GM21576 (cell line): ENCODE measurements around the gene CEACAM19.
"Not testable (repeated sequence)": the region's sequence is repeated elsewhere in the genome, so short reads cannot be mapped to it uniquely, and the experiment has no call there.

Experiments
- ATAC-seq: cut with Tn5 transposase; IDR thresholded peaks from one replicate; pipeline ENCODE4 v1.9.1; 2021; ENCODE audit warnings: mild to moderate bottlenecking, moderate library complexity; ENCODE audit not compliant: unreplicated experiment

The CEACAM19 gene

DNA sequence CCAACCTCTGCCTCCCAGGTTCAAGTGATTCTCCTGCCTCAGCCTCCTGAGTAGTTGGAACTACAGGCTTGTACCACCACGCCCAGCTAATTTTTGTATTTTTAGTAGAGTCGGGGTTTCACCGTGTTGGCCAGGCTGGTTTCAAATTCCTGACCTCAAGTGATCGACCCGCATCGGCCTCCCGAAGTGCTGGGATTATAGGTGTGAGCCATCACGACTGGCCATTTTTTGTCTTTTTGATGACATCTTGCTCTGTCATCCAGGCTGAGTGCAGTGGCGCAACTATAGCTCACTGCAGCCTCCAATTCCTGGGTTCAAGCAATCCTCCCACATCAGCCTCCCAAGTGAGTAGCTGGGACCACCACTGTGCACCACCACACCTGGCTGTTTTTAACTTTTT is 49.1 kb downstream of the CEACAM19 start:
- ATAC-seq, result not testable (repeated sequence)

DNA sequence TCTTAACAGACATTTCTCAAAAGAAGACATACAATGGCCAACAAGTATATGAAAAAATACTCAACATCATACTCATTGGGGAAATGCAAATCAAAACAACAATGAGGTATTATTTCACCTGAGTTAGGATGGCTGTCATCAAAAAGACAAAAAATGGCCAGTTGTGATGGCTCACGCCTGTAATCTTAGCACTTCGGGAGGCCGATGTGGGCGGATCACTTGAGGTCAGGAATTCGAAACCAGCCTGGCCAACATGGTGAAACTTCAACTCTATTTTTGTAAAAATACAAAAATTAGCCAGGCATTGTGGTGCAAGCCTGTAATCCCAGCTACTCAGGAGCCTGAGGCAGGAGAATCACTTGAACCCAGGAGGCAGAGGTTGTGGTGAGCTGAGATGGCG is 49.7 kb downstream of the CEACAM19 start:
- no peak for ATAC-seq

DNA sequence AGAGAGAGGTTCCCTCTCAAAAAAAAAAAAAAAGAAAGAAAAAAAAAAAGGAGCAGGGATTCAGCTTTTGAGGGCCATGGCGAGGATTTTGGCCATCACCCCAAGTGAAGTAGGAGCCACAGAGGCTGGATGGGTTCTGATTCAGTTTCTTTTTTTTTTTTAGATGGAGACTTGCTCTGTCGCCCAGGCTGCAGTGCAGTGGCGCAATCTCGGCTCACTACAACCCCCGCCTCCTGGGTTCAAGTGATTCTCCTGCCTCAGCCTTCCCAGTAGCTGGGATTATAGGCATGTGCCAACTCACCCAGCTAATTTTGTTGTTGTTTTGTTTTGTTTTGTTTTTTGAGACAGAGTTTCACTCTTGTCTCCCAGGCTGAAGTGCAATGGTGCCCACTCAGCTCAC is 50.1 kb downstream of the CEACAM19 start:
- not testable (repeated sequence) for ATAC-seq

DNA sequence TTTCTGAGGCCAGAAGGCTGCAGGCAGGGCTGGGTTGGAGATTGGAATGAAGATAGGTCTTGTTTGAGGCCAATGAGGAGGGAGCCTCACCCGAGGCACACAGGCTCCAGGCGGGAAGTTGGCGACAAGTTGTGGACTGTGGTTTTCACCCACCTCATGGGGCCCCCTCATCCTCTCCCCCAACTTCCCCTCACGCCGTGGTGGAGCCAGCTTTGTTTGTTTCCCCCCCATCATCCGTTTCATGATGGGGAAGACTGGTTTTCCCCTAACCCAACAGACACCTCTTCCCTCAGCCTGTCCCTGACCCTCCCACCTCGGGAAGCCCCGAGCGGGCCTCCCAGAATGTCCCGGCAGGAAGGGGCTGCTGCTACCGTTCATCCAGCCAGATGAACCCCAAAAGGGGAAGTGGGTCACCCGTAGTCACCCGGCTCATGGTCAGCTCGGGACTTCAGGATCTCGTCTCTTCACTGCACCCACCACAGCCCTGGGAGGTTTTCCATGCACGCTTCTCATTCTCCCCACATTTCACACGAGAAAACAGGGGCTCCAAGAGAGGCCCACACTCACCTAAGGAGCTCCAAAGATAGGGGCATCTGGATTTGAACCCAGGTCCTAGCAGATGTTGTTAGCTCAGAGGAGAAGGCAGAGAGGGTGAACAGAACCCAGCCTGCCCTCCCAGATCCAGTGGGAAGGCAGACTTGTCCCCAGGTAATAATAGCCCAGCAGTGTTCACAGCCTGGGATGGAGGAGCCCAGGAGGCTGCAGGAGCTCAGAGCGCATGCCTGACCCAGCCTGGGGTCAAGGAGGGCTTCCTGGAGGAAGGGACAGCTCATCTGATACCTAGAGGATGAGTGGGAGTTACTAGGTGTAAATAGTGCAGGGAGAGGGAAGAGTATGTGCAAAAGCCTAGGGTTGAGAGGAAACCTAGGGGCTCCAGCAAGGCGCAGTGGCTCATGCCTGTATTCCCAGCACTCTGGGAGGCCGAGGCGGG is 51.1 kb downstream of the CEACAM19 start:
- no peak for ATAC-seq

DNA sequence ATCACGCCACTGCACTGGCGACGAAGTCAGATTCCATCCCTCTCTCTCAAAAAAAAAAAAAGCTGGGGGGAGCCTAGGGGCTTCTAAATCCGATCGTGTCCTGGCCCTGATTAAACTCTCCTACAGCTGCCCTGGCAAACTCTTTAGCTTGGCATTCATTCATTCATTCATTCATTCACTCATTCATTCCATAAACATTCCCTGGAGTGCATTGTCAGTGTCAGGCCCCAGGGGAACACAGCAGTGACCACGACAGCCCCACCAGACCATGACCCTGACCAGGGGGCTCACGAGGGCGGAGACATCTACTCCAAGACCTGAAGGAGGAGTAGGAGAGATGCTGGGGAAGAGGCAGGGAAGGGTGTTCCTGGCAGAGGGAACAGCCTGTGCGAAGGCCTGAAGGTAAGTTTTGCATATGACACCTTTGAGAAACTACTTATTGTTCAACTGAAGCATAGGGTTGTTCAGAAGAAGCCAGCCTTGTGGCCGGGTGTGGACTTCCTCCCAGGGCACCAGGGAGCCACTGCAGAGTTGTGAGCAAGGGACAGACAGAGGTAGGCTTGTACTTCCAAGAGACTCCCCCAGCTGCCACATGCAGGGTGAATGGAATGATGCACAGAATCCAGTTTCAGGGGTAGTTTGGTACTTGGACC is 52.1 kb downstream of the CEACAM19 start:
- ATAC-seq, result no peak

DNA sequence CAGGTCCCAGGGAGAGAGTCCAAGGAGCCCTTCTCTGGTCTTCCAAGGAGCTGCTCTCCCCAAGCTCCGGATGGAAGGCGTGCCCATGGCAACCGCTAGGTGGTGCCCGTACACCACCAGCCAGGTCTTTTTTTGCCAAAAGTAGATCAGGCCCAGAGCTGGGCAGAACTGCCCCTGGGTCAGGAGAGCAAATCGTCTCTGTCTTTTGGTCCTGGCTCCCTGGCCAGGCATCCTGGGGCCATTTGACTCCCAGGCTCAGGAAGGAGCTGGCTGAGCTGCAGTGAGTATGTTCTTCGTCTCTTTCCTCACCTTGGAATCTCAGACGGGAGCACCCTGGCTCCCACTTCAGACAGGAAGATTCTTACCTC is 52.7 kb downstream of the CEACAM19 start:
- no peak for ATAC-seq

DNA sequence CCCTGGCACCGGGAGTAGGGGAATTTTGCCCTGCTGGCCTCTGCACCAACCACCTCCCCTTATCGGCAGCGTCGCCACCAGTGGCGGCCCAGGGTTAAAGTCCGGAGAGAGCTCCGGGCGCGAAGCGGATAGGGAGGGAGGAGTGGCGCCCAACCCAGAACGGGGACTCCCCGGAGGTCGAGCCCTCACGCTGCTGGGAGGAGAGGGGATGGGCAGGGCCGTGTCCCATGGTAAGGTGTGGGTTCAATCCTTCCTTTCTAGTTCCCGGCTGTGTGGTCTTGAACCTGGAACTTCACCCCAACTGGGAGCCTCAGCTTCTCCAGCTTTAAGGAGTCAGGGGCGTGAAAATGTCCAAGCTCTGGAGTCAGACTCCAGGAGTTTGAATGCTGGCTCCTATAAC is 54.0 kb downstream of the CEACAM19 start:
- no peak for ATAC-seq

DNA sequence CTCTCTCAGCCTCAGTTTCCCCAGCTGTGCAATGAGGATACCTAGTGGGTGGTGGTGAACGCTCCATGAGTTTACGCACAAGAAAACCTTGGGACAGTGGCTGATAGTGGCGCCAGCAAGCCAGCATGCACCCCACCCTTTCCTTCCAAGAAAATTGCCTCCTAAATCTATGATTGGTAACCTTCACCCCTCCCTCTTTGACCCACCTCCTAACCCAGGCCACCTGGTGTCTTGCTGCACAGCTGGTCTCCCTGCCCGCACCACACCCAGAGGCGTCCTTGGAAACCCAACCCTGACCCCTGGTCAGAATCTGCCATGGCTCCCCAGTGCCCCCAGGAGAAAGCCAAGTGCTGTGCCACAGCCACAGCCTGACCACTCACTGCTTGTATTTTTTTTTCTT is 54.4 kb downstream of the CEACAM19 start:
- ATAC-seq, result no peak

DNA sequence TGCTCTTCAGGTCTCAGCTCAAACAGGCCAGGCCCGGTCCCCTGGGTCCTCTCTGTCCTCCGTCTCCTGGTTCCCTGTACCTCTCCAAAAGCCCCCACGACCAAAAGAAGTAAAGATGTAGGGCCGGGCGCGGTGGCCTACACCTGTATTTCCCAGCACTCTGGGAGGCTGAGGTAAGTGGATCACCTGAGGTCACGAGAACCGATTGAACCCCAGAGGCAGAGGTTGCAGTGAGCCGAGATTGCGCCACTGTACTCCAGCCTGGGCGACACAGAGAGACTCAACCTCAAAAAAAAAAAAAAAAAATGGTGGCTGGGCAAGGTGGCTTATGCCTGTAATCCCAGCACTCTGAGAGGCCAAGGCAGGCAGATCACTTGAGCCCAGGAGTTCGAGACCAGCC is 55.2 kb downstream of the CEACAM19 start:
- no peak for ATAC-seq

DNA sequence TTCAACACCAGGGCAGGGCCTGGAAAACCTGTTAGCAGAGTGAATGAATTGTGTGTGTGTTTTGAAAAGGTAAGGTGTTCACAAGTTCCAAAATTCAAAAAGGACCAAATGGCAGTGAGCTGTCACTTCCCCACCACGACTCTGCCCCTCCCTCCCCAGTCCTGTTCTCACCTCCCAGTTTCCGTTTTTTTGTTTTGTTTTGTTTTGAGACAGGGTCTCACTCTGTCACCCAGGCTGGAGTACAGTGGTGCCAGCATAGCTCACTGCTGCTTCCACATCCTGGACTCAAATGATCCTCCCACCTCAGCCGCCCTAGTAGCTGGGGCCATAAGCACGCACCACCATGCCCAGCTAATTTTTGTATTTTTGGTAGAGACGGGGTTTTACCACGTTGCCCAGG is 56.9 kb downstream of the CEACAM19 start:
- ATAC-seq, result no peak

DNA sequence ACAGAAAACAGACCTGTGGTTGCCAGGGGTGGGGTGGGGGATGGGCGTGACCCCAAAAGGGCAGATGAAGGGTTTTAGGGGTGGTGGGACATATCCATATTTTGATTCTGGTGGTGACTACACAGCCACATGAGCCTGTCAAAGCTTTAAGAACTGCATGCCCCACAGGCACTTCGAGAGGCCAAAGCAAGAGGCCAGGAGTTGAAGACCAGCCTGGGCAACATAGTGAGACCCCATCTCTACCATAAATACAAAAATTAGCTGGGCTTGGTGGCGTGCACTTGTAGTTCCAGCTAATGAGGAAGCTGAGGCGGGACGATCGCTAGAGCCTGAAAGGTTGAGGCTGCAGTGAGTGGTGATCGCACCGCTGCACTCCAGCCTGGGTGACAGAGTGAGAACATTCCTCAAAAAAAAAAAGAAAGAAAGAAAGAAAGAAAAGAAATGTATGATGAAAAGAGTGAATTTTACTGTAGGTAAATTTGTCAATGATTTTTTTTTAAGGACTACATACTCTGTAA is 58.3 kb downstream of the CEACAM19 start:
- no peak for ATAC-seq

DNA sequence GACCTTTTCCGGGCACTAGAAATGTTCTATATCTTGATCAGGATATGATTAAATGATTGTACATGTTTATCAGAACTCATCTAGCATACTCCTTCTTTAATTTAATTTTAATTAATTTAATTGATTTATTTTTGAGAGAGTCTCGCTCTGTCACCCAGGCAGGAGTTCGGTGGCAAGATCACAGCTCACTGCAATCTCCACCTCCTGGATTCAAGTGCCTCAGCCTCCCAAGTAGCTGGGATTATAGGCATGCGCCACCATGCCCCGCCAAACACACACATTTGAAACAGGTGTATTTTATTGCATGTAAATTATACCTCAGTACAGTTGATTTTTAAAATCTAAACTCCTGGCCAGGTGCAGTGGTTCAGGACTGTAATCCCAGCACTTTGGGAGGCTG is 59.8 kb downstream of the CEACAM19 start:
- no peak for ATAC-seq

DNA sequence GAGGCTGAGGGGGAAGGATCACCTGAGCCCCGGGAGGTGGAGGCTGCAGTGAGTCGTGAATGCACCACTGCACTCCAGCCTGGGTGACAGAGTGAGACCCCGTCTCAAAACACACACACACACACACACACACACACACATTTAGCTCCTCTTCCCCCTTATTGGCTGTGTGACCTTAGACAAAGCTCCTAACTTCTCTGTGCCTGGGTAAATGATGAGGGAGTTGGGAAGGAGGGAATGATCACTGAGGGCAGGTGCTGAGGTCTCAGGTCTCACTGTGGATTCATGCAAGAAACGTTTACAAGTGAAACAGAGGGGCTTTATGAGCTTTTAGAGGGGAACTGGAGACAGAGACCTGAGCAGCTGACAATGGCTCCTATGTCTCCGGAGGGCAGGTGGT is 60.3 kb downstream of the CEACAM19 start:
- ATAC-seq, result no peak

DNA sequence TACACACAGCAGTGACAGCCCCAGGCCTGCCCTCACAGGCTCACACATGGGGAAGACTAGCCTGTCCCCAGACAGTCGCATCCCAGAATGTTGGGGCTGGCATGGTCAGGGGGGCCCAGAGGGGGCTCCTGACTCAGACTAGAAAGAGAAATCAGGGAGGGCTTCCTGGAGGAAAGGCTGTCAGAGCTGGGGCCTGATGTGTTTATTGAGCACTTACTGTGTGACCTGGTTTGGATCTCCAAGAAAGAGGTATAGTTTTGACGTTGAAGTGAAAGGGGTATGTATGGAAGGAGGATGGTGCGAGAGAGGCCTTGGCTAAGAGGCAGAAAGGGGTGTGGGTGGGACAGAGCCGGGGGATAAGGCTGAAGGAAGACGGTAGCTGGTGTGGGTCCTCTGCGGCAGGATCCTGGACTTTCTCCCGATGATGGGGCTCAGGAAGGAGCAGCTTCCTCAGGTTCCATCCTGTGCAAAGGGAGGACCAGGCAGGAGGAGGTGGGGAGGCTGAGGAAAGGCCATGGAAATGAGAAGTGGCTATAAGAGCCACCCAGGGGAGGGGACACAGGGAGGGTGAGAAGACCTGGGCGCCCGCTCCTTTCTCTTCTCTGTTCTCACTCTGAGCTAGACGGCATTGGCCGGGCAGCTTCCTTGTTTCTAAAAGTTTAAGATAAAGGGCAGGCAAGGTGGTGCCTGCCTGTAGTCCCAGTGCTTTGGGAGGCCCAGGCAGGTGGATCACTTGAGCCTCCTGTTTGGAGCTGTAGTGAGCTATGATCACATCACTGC is 61.1 kb downstream of the CEACAM19 start:
- ATAC-seq, result no peak
